Activated T-helper 2 cell treated with anti-CD3 and anti-CD28 coated beads, Interferon-gamma antibody, Interleukin-2, Interleukin-4, amounts not matched to agents 10 μg/mL and 5 μg/mL and 100 μg/mL, durations not matched to agents 14 hours and 24 hours and 36 hours (primary cell): ENCODE data around the gene CBLL1. TPM values are rescaled to one million over a fixed set of nuclear protein-coding genes. Genes with fewer than 3 reads are reported as not detected.

Experiments
- DNase-seq: peaks from one replicate; pipeline ENCODE4 v3.0.0; 2021; ENCODE audit warnings: low spot score
- H3K27ac Mint-ChIP-seq: one replicate; pipeline ENCODE4 v1.8.0; 2021; ENCODE audit warnings: mixed read lengths
- H3K27me3 Mint-ChIP-seq: one replicate; pipeline ENCODE4 v1.8.0; 2021; ENCODE audit warnings: low read depth, mixed read lengths
- H3K36me3 Mint-ChIP-seq: one replicate; pipeline ENCODE4 v1.8.0; 2021; ENCODE audit warnings: low read depth, mixed read lengths
- H3K4me1 Mint-ChIP-seq: one replicate; pipeline ENCODE4 v1.8.0; 2021; ENCODE audit warnings: low read depth, mixed read lengths
- H3K4me3 Mint-ChIP-seq: one replicate; pipeline ENCODE4 v1.8.0; 2021; ENCODE audit warnings: low read depth, mild to moderate bottlenecking, moderate library complexity, mixed read lengths
- H3K9me3 Mint-ChIP-seq: one replicate; pipeline ENCODE4 v1.8.0; 2021; ENCODE audit warnings: mixed read lengths
- intact Hi-C: fragments of 100-400 bp; cut with micrococcal nuclease; formaldehyde crosslinking; loops from one replicate; pipeline ENCODE4 v1.15.1; 2023
- total RNA-seq: library from RNA; stranded (reverse); gene quantifications from 2 replicates; pipeline ENCODE4 v1.2.3, GENCODE V29; 2022

Gene CBLL1
- total RNA-seq, 1 donor from 2014 or later, result 39.1 TPM

DNA sequence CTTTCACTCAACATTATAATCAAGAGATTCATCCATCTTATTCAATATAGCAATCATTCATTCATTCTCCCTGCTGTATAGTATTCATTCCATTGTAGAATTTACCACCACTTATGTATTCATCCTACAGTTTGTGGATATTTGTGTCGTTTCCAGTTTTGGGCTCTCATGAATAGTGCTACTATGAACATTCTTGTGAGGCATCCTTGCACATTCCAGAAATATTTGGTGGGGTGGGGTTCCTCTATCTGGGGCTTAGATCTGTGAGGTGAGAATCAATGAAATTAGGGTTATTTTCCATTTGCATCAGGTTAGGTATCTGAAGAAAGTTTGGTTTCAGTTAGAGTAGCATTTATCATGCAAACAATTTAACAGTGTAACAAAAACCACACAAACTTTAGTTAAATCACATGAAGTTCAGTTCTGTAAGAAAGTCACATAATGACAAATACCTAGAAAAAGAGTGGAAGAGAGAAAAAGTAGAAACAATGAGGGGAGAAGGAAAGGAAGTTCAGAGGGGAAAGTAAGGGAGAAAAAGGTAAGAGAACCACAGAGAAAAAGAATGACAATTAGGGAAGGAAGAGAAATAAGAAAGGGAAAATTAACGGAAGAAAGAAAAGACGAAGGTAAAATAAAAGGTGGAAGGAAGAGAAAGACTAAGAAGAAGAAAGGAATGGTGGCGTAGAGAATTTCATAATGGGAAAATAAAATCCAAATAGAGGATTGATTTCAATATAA lies 25.3 kb upstream of the CBLL1 start:
- Mint-ChIP-seq H3K27ac (no peak overlapping the region), H3K36me3 (no peaks in the 10 kb centered on the region), H3K27me3 (no peaks in the 10 kb centered on the region), H3K9me3 (no peaks in the 10 kb centered on the region), H3K4me3 (no peak overlapping the region), H3K4me1 (peaks cover 6% of the 10 kb centered on the region)
- no peak for DNase-seq
- intact Hi-C loops, result no loop called here

DNA sequence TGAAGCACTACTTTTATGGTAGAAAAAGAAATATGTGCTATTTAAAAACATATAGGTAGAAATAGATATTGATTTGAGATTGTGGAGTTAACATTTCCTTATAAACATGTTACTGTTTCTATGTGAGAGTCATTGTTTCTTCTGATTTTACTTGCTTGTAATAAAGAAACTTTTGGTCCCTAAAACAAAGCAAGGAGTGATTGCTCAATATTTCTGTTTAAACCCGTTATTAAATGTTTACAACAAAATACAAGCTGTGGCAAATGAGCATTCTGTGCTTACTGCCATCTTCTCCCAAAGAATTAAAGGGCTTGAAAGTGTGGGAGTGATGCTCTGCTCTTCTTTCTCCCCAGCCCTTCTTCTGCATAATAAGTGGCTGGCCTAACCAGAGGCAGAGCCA lies 22.7 kb upstream of the CBLL1 start:
- no peak for DNase-seq
- Mint-ChIP-seq H3K4me1 (peaks cover 6% of the 10 kb centered on the region), H3K27me3 (no peaks in the 10 kb centered on the region), H3K36me3 (no peaks in the 10 kb centered on the region), H3K4me3 (no peak overlapping the region), H3K9me3 (no peaks in the 10 kb centered on the region), H3K27ac (no peak overlapping the region)
- intact Hi-C loops, result loop anchor here (2.0 kb wide), 1 partner anchor 518 kb away; no protein-coding TSS in a partner anchor

DNA sequence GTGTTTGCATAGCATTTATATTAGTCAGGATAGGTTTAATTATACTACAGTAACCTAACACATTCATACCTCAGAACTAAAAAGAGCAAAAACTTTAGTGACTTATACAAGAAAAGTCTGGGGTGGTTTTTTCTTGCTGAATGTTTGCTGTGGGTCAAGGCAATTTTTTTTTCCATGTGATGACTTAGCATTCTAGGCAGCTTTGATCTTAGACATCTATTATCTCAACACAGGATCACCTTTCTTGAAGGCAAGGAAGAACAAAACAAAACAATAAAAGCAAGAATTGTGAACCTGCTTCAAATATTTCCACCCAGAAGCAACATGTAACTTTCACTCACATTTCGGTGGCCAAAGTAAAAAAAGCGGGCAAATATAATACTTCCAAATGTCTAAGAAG lies 20.7 kb upstream of the CBLL1 start:
- DNase-seq, result no peak
- Mint-ChIP-seq H3K4me1 (peaks cover 5% of the 10 kb centered on the region), H3K27me3 (peaks cover 13% of the 10 kb centered on the region), H3K27ac (no peak overlapping the region), H3K4me3 (no peak overlapping the region), H3K36me3 (no peaks in the 10 kb centered on the region), H3K9me3 (no peaks in the 10 kb centered on the region)
- intact Hi-C loops, result no loop called here

DNA sequence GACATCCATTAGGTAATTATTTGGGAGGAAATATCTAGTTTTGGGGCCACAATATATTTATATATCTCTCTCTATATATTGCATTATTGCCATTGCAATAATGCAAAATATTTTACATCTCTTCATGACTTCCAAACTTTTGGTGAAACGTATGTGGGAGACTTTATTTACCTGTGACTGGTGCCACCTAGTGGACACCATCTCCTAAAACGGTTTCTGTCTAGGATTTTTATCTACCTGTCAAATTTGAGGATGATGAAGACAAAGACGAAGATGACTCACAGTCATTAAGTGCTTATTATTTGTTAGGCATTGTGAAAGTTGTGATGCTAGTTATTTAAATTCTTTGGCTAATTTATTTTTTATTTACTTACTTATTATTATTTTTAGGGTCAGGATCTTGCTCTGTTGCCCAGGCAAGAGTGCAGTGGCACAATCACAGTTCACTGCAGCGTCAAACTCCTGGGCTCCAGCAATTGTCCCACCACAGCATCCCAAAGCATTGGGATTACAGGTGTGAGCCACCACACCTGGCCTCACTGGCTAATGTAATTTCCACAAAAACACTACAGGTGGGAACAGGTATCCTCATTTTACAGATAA lies 18.7 kb upstream of the CBLL1 start:
- H3K36me3 Mint-ChIP-seq, result no peaks in the 10 kb centered on the region
- peak; percentile 17 for DNase-seq
- no peaks in the 10 kb centered on the region for H3K9me3 Mint-ChIP-seq
- no peak overlapping the region for H3K27ac Mint-ChIP-seq
- H3K4me3 Mint-ChIP-seq, result no peak overlapping the region
- intact Hi-C loops, result loop anchor here (5.0 kb wide), 1 partner anchor 163 kb away; the partner anchor contains the start of genes COG5 and DUS4L
- no peaks in the 10 kb centered on the region for H3K4me1 Mint-ChIP-seq
- peaks cover 21% of the 10 kb centered on the region for H3K27me3 Mint-ChIP-seq

DNA sequence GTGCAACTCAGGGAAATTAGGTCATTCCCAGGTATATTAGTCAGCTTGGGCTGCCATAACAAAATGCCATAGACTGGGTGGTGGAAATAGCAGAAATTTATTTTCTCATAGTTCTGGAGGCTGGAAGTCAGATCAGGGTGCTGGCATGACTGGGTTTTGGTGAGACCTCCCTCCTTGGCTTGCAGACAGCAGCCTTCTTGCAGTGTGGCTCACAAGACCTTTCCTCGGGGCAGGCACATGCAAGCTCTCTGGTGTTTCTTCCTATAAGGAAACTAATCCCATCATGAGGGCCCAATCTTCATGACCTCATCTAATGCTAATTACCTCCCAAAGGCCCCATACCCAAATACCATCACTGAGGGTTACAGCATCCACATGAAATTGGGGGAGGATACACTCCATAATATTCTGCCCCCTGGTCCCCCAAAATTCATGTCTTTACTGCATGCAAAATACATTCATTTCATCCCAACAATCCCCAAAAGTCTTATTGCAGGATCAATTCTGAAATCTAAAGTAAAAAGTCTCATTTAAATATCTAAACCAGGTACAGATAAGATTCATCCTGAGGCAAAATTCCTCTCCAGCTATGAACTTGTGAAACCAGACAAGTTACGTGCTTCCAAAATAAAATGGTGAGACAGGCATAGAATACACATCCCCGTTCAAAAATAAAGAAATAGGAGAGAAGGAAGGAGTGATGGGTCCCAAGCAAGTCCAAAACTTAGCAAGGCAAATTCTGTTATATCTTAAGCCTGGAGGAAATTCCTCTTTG lies 17.4 kb upstream of the CBLL1 start:
- Mint-ChIP-seq H3K9me3 (no peaks in the 10 kb centered on the region), H3K27ac (no peak overlapping the region), H3K36me3 (no peaks in the 10 kb centered on the region), H3K4me1 (no peaks in the 10 kb centered on the region), H3K27me3 (peaks cover 21% of the 10 kb centered on the region), H3K4me3 (no peak overlapping the region)
- intact Hi-C loops, result loop anchor here (5.0 kb wide), 1 partner anchor 164 kb away; the partner anchor contains the start of genes COG5 and DUS4L
- DNase-seq, result no peak

DNA sequence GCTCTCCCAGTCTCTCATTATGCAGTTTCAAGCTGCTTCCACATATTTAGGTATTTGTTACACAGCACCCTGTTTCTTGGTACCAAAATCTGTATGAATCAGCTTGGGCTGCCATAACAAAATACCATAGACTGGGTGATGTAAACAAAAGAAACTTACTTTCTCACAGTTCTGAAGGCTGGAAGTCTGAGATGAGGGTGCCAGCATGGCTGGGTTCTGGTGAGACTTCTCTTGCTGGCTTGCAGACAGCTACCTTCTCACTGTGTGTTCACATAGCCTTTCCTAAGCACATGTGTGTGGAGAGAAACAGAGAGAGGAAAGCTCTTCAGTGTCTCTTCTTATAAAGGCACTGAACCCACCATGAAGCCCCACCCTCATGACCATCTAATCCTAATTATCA lies 15.7 kb upstream of the CBLL1 start:
- DNase-seq, result no peak
- H3K4me1 Mint-ChIP-seq, result no peaks in the 10 kb centered on the region
- no peak overlapping the region for H3K4me3 Mint-ChIP-seq
- H3K36me3 Mint-ChIP-seq, result no peaks in the 10 kb centered on the region
- peaks cover 21% of the 10 kb centered on the region for H3K27me3 Mint-ChIP-seq
- intact Hi-C loops, result loop anchor here (5.0 kb wide), 1 partner anchor 166 kb away; the partner anchor contains the start of genes COG5 and DUS4L
- H3K9me3 Mint-ChIP-seq, result no peaks in the 10 kb centered on the region
- H3K27ac Mint-ChIP-seq, result no peak overlapping the region

DNA sequence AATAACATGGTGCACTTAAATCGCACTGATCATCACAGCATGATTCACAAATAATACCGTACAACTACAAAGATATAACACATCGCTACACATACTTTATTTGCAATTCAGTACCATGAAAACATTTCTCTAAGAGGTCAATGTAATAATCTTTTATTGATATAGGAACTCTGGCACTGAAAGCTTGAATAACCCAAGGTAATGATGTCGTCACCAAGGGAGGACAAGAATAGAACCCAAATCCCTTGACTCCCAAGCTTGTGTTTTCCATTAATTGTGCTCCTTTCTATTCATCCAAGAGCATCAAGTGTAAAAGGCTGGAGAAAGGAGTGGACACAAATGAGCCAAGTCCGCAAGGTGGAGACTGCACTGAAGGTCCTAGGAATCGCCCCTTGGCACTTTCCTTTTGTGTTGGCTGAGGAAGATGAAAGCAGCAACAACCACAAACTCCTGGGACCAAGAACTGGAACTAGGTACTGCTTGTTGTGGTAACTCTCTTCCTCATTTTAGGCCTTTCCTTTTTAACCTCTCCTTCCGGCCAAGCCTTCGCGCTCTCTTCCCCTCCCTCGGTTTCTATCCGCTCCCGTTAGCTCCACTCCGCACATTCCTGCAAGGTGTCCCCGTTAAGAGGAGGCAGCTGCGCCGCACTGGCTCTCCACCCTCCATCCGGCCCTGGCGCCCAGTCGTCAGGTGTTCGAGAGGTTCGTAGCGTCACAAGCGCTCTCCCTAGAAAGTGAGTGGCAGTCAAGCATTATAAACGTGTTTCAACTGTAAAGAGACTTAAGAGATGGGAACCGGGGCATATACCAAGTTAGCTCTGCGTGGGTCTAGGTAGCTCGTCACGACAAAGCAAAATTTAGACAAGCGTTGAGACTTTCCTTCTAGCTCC lies 1.0 kb upstream of the CBLL1 start:
- peaks cover 29% of the 10 kb centered on the region for H3K4me1 Mint-ChIP-seq

DNA sequence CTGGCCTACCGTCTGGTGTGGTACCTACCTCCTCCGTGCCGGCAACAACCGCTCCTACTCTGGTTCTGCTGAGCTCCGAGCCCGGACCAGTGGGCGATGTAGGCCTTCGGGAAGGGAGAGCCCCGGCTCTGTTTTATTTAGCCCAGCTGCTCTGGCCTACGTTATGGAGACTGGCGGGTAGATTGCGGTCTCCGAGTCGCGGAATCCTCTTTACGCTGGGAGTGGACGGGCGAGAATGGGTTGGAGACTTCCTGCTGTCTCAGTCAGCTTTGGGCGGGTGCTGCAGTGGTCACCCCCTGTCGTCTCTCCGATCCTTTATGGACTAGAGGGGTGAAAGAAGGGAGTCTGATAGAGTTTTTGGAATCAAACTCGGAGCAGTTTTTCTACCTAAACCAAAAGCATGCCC lies 406 bp downstream of the CBLL1 start:
- DNase-seq, result no peak
- H3K27ac Mint-ChIP-seq, result peak overlapping the region; percentile 100
- peaks cover 33% of the 10 kb centered on the region for H3K4me1 Mint-ChIP-seq
- H3K36me3 Mint-ChIP-seq, result peaks cover 24% of the 10 kb centered on the region
- no peaks in the 10 kb centered on the region for H3K9me3 Mint-ChIP-seq
- peak overlapping the region; percentile 96 for H3K4me3 Mint-ChIP-seq
- intact Hi-C loops, result loop anchor here (1.0 to 5.0 kb wide), 3 partner anchors 162 to 576 kb away; partner anchors contain the start of genes BCAP29, COG5 and DUS4L
- peaks cover 3% of the 10 kb centered on the region for H3K27me3 Mint-ChIP-seq

More for the DNA sequence above, 1.0 kb upstream of the CBLL1 start:
- no peak for DNase-seq
- Mint-ChIP-seq H3K4me3 (peak overlapping the region; percentile 94), H3K9me3 (no peaks in the 10 kb centered on the region), H3K27me3 (peaks cover 4% of the 10 kb centered on the region), H3K36me3 (peaks cover 15% of the 10 kb centered on the region), H3K27ac (peak overlapping the region; percentile 100)
- intact Hi-C loops, result loop anchor here (1.0 to 5.0 kb wide), 7 partner anchors 72 to 181 kb away; partner anchors contain the start of genes BCAP29, COG5, DLD and DUS4L

DNA sequence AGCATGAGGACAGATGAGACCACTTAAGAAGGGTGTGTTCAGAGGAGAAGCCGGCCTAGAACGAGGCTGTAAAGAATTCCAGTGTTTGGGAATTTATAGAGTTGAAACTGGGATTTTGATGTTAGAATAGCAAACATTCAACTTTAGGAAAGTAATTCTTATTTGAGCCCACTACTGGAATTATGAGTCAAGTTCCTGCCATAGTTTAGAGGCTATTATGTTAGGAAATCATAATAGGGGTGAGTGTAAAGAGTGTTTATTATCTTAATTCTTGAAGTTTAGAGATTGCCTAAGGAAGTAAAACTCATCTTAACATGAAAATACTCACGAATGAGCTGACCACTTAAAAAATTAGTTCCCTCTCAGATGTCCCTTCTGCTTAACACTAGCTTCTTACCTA lies 2.1 kb downstream of the CBLL1 start:
- DNase-seq, result no peak
- Mint-ChIP-seq H3K4me3 (peak overlapping the region; percentile 96), H3K4me1 (peaks cover 33% of the 10 kb centered on the region), H3K27ac (no peak overlapping the region), H3K36me3 (peaks cover 34% of the 10 kb centered on the region), H3K9me3 (no peaks in the 10 kb centered on the region), H3K27me3 (no peaks in the 10 kb centered on the region)
- intact Hi-C loops, result no loop called here

DNA sequence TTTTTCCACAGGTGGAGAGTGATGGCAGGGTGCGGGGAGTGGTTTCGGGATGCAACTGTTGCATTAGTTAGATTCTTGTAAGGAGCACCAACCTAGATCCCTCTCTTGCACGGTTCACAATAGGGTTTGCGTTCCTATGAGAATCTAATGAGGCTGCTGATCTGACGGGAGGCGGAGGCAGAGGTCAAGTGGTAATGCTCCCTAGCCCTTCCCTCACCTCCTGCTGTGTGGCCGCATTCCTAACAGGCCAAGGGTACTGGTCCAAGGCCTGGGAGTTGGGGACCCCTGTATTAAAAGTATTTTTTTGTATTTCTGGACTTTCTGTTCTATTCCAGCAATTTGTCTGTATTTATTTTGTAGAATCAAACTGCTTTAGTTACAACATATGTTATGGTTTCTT lies 7.2 kb downstream of the CBLL1 start:
- no peak overlapping the region for H3K4me3 Mint-ChIP-seq
- no peak overlapping the region for H3K27ac Mint-ChIP-seq
- no peak for DNase-seq
- H3K4me1 Mint-ChIP-seq, result peaks cover 18% of the 10 kb centered on the region
- H3K36me3 Mint-ChIP-seq, result peaks cover 64% of the 10 kb centered on the region
- H3K27me3 Mint-ChIP-seq, result no peaks in the 10 kb centered on the region
- intact Hi-C loops, result no loop called here
- no peaks in the 10 kb centered on the region for H3K9me3 Mint-ChIP-seq

DNA sequence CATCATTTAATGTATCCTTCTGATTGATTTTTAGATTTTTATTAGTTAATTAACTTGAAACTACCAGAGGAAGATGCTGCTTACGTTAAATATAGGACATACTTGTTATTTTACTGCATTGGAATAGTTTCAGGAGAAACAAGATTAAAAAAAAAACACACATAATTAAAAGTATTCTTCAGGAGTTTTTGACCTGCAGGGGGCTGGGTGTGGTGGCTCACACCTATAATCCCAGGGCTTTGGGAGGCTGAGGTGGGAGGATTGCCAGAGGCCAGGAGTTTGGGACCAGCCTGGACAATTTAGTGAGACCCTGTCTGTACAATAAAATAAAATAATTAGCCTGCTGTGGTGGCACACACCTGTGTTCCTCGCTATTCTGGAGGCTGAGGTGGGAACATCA lies 10.7 kb downstream of the CBLL1 start:
- intact Hi-C loops, result no loop called here
- no peaks in the 10 kb centered on the region for H3K27me3 Mint-ChIP-seq
- no peak overlapping the region for H3K4me3 Mint-ChIP-seq
- no peak for DNase-seq
- no peak overlapping the region for H3K27ac Mint-ChIP-seq
- H3K4me1 Mint-ChIP-seq, result peaks cover 8% of the 10 kb centered on the region
- H3K9me3 Mint-ChIP-seq, result no peaks in the 10 kb centered on the region
- peaks cover 75% of the 10 kb centered on the region for H3K36me3 Mint-ChIP-seq

DNA sequence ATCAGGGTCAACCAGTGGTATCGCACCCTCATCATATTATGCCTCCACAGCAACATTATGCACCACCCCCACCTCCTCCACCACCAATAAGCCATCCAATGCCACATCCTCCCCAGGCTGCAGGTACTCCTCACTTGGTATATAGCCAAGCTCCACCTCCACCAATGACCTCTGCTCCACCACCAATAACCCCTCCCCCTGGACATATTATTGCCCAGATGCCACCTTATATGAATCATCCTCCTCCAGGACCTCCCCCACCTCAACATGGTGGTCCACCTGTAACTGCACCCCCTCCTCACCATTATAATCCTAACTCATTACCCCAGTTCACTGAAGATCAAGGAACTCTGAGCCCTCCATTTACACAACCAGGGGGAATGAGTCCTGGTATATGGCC lies 14.7 kb downstream of the CBLL1 start:
- Mint-ChIP-seq H3K4me1 (peaks cover 3% of the 10 kb centered on the region), H3K36me3 (peaks cover 58% of the 10 kb centered on the region), H3K27ac (no peak overlapping the region), H3K27me3 (no peaks in the 10 kb centered on the region), H3K4me3 (no peak overlapping the region), H3K9me3 (no peaks in the 10 kb centered on the region)
- no peak for DNase-seq
- intact Hi-C loops, result no loop called here
